Activated CD8-positive, alpha-beta memory T cell treated with anti-CD3 and anti-CD28 coated beads for 4 hours (primary cell): ENCODE results near the gene S100A12.

Experiments
- DNase-seq, 2 donors: peaks; one replicate each; pipeline ENCODE4 v3.0.0-alpha.2; 2020; ENCODE audit warnings: low read depth in 2 of 2

Gene S100A12

DNA sequence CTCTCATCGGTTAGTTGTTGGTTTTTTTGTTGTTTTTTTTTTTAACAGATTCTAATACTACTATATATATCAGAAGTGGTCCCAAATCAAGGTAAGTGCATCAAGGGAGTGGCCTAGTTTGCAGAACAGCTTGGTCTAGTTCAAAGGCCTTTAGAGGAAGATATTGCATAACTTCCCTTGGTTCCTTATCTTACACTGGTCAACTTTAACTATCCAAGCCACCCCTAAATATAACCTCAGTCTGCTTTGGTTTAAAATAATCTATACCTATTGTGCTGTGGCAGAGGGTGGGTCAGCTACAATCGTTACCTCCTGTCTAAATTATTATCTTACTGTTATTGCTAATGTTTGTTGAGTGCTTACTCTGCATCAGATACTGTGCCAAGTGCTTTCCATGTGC is 6.9 kb downstream of the S100A12 start:
- no peak for DNase-seq

DNA sequence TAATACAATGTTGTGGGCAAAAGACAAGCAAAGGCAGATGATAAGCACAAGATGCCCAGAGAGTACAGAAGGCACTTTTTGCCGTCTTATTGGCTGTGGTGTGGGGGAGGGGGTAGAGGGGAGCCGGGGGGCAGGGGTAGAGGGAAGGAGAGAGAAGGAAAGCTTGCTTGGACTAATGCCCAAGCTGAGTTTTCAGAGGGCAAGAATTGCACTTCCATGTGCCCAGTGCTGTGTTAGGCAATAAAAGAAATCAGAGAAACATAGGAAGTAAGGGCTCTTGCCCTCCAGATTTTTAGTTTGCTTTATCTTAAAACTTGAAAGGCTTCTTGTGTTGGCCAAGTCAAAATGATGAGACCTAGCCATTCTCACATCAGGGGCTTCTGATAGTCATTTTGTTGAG is 8.3 kb downstream of the S100A12 start:
- DNase-seq: no peak

DNA sequence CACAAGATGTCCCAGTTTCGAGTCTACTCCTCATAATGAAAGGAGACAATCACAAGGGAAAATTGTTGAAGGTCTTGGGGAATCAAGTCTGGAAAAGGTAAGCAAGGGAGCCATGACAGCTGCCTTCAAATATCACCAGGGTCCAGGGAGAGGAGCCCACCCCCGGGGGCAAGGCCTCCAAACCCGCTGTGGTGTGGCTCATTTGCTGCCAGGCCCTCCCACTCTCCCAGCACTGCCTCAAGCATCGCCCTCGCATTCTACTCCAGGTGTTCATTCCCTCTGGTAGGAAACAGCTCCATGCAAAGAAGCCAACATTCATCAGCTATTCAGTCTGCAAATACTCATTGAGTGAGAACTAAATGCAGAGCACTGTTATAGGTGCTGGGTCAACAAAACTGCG is 9.2 kb downstream of the S100A12 start:
- DNase-seq: no peak

DNA sequence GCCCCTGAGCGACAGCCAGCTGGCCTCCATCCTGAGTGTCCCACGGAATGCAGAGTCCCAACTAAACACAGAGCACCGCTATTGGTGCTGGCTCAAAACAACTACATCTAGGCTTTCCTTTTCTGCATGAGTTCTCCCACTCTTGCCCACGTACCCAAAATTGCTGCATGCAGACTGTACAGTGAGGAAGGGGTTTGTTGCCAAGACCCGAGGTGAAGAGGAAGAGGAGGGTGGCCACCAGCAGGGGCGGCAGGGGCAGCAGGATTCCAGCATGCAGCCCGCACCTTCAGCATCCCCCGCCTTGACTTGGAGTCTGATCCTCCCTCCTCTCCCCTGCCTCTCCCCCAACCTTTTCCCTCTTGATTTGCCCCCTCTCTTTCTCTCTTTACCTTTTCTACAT is 9.7 kb downstream of the S100A12 start:
- no peak for DNase-seq

DNA sequence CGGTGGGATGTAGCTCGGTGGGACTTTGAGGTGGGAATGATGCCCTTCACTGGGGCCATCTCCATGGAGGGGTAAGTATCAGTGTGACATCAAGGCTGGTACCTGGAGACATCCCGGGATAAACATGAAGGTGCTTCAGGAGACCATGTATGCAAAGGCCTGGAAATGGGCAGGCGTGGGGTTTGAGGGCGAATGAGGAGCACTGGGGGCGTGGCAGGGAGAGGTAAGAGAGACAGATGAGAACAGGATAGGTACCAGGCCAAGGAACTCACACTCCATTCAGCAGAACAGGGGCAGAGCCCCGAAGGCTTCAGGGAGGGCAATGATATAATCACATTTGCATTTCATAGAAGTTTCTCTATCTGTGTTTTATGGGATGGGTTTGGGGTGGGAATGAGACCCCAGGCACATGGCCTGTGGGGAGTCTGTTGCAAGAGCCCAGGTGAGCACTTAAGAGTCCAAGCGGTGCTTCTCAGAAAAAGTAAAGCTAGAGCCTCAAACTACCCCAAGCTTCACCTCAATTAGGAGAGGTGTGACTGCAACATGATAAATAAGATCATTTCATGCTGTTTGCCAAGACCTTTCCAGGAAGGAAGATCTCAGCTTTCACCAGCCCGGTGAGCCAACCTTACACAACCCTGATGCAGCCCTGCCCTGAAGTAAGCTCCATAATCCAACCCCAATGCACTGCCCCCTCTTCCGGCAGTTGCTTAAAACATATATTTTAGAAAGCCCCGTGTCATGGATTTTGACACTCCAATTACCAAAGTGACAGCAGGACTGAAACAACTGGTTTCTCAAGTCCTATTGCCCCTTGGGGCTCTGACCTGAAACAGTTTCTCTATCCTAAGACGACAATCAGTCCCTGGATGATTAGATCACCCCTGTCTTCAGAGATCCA is 10.4 kb downstream of the S100A12 start:
- no peak for DNase-seq

DNA sequence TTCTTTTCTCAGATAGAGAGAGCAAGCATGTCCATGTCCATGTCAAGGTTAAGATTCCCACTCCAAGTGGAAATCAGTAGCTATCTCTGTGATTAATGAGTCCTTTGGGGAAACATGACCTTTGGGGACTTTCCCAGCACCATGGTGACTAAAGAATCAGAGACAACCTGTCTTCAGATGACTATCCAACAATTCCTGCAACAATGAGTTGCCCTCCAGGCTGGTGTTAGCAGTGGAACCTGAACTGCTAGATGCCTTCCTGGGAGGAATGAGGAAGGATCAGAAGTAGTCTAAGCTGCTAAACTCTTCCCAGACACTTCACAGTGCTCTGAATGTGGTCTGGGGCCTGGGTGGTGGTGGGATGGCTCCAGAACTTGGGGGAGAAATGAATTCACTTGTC is 11.3 kb downstream of the S100A12 start:
- no peak for DNase-seq

DNA sequence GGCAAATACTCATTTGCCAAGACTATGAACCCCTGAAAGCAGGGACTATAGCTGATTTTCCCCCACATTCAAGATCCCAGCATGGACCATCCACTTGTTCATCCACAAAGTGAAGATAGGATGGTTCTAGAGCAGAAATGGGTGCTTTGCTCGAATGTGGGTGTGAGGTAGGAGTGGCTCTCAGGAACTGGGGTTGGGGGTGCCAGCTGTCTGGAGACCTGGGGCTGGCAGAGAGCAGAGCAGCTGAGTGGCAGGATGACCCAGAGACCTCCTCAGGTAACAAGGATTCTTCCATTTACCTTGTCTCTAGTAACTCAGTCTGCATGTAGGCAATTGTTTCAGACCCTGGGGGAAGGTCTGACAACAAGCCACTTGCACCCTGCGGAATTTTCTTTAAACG is 11.8 kb downstream of the S100A12 start:
- DNase-seq: no peak

DNA sequence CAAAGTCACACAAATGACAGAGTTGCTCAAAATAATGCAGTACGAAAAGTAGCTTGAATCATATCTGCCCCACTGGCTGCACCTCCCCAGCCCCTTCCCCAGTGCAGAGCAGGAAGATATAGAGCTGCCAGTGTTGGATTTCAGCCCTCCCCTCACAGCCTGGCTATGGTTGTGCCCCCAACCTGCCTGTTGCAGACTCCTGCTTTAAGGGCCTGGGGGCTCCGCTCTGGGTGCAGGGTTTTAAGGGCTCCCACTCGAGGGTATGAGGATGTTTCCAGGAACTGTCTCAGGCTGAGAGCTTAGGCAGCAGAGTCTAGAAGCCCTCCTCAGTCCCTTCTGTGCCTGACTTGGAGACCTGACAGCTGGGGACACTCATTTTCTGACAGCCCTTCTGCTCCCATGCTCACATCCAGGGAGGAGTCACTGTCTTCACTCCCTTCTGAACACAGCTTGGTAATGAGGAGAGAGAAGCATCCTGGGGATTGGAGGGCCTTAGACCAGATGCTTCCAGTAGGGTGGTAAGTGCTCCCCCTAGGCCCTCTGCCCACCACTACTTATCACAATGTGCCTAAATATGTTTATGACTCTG is 13.1 kb downstream of the S100A12 start:
- DNase-seq: no peak

DNA sequence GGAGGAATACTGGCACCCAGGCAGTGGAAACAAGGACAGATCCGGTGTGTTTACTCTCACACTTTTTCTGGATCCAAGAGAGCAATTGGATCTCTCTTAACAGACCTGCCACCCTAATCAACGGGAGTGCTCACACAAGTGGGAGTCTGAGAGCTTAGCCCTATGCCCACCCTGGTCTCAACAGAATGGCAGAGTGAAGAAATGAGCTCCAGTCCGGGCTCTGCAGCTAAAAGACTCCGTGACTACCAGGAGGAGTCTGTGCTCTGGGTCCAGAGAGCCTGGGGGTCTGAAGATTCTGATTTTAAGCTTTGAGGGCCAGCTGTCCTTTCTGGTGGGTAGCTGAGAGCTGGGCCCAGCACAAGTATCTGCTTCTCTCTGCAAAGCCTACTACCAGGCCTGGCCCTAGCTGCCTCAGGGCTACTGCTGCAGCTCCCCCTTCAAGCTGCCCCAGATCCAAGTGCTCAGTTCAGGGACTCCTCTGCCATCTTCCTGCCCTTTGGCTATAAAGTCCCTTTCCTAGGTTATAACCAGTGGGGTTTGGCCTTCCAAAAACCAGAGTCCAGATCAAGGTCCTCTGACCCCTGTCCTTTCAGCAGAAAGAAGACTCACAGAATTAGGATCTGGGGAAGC is 13.8 kb downstream of the S100A12 start:
- DNase-seq: no peak

DNA sequence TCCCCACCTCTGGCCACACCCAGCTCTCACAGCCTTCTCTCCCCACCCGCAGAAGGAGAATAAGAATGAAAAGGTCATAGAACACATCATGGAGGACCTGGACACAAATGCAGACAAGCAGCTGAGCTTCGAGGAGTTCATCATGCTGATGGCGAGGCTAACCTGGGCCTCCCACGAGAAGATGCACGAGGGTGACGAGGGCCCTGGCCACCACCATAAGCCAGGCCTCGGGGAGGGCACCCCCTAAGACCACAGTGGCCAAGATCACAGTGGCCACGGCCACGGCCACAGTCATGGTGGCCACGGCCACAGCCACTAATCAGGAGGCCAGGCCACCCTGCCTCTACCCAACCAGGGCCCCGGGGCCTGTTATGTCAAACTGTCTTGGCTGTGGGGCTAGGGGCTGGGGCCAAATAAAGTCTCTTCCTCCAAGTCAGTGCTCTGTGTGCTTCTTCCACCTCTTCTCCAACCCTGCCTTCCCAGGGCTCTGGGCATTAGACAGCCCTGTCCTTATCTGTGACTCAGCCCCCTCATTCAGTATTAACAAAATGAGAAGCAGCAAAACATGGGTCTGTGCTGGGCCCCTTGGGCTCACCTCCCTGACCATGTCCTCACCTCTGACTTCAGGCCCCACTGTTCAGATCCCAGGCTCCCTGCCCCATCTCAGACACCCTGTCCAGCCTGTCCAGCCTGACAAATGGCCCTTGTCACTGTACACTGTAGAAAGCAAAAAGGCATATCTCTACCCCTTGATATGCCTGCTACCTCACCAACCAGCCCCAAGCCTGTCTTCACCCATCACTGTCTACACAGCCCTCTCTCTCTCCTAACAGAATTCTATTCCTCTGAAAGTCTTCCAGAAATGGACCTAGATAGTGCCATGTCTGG is 14.6 kb downstream of the S100A12 start:
- DNase-seq: no peak

DNA sequence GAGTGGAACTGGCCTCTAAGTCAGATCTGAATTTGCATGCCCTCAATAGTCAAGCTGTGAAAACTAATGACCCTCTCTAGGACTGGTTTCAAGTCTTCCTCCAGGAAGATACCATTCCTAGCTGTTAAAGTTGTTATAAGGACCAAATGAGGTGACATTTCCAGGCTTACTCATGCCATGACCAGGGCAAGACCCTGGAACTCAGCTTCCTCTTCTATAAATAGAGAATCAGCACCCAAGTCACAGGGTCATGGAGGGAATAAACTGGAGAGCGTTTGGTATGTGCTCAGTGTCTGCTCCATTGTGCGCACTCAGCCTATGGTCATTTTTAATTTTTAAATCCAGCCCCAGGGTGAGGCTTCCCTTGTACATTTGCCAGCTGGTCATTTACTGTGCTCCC is 15.2 kb downstream of the S100A12 start:
- DNase-seq: no peak

DNA sequence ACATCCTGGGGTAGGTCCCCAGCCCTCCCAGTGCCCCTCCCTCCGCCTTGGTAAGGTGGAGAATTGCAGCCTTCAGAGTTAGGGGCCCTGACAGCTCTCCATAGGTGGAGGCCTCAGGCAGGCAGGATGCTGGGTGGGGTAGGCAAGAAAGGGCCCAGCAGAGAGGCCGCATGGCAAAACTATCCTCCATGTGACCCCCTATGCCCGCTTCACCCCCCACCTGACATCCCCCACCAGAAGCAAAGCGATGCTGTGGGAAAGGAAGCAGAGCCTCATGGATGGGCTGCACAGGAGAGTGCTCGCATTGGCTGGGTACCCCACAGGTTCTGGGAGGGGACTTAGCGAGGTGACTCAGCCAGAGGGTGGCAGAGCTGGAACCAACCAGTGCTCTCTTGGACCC is 16.2 kb downstream of the S100A12 start:
- no peak for DNase-seq

DNA sequence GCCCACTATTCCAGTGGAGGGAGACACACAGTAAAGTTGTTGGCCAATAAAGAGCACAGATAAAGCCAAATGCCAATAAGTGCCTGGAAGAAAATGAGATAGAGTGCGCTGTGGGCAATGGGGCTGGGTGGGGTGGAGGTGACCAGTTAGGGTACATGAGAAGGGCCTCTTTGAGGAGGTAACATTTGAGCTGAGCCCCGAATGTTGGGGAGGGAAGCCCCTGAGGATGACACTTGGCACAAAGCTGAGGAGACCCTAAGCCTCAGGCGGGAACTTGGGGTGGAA is 16.8 kb downstream of the S100A12 start:
- no peak for DNase-seq

DNA sequence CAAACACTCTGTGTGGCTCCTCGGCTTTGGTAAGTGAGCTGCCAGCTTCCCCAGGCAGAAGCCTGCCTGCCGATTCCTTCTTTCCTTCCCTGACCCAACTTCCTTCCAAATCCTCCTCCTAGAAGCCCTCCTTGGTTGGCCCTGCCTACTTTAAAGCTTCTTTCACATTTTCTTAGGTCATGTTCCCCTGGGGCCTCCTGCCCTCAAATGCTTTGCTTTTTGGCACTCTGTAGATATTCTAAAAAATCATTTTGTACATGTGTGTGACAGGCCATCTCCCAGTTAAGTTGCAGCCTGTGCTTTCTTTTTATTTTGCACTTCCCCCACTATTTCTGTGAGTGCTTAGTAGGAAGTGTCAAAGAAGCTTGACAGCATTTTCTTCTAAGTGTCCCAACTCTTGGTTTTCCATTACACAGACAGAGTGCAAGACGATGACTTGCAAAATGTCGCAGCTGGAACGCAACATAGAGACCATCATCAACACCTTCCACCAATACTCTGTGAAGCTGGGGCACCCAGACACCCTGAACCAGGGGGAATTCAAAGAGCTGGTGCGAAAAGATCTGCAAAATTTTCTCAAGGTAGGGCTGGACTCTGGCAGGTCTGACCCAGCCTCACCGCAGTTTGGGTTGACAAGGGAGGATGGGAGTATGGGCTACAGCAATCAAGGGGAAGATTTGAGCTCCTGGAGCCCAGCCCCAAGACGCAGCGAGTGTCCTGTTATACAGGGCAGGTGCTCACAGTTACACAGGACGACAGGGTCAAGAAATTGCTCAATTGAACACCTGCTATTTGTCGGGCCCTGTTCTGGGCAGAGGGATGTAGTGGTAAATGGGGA is 17.3 kb downstream of the S100A12 start, which contains the start of gene S100A9:
Gene S100A9 (plus strand): TSS at position 2 of the 838 bp plus-strand sequence. CDS start 430 bp downstream, at position 432.
- DNase-seq: no peak

DNA sequence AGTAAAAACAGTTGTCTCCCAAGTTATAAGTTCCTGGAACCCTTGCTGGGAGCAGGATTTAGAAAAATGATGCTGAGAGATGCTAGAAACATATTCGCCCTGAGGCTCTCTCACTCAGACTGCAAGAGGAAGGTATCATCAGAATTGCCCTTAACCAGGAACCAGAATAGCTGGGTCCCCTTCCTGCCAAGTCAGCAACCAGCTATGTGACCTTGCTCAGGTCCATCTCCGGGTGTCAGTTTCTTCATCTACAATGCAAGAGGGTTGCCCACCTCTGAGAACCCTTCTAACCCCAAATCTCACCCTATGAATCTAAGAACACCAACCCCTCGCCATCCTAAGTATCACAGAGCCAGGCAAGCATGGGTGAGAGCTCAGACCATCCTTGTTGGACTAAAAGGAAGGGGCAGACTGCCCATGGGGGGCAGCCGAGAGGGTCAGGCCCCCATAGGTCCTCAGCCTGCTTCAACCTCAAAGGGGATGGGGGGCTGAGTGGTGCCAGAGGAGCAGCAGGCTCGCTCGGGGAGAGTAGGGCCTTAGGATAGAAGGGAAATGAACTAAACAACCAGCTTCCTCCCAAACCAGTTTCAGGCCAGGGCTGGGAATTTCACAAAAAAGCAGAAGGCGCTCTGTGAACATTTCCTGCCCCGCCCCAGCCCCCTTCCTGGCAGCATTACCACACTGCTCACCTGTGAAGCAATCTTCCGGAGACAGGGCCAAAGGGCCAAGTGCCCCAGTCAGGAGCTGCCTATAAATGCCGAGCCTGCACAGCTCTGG is 18.2 kb downstream of the S100A12 start:
- no peak for DNase-seq

DNA sequence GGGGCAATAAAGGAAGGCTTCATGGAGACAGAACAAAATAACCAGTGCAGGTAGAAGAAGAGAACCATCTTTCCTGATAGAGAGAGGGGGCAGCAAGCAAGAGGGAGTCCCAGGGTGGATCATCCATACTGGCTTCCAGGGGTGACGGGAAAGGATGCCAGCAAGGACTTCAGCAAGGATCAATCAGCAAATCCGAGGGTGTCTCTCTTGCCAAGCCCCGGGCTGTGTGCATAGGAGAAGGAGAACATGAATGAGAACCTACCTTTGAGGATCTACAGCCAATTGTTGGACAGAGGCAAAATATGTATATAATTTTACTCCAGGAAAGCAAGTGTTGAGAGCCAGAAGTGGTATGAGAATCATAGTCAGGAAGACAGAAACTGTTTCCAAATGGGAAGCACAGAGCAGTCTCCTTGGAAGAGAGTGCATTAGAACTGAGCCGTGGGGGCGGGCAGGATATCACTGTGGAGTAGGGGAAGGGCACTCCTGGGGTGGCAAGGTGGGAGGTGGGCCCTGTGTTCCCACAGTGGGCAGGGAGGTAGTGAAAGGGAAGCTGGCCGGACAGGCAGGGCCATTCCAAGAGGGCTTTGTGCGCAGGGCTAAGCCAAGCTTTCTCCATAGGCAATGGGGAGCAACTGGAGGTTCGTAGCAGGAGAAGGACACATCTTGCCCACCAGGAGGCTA is 18.9 kb downstream of the S100A12 start:
- no peak for DNase-seq

DNA sequence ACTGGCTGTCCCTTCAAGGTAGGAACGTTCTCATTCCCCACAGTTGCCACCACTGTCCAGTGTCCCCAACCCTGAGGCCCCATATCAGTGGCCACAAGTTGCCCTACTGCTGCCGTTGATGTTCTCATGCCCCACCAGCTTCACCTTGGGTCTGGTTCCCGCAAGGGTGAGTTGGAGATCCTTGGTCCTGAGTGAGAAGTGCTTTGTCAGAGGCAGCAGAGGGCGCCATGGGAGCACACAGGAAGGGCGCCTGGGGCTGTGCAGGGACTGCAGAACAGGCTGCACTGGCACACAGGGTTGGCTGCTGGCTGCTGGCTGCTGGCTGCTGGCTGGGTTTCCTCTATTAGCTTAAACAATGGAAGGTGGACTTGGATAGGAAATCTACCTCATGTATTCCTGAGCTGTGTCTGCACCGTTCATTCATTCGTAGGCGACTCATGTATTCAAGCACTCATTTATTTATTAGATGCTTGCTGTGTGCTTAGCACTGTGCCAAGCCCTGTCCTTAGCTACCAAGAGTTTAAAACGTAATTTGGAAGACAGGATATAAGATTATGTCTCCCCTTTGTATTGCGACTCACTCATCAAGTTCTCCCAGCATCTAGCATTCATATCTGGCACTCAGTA is 19.9 kb downstream of the S100A12 start:
- no peak for DNase-seq

DNA sequence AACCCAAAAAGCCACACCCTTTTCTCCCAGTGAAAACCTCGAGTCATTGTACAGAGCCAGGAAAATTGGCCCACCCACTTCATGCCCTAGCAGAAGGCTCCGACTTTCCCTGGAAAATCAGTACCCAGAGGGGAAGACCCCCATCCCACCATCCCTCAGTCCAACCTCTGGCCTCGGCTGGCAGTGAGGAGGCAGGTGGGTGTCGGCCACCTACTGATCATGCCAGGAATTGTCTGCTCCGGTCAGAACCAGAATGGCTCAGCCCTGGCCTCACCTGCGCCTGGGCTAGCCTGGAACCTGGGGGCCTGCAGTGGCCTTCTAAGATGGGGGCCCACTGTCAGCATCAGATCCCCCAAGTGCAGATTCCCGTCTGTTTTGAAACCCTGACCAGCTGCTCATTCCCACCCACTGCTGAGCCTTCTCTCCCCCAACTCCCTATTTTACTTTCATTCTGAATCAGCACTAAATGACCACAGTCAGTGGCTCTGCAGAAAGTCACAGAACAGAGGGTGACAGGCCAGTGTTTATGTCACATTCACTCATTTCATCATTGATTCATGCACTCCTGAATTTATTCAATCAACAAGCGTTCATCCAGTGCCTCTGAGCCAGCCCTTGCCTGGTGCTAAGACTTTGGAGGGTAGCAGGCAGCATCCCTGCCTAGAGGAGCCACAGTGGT is 20.8 kb downstream of the S100A12 start:
- no peak for DNase-seq
